ENCODE data around the gene DHRSX. TPM values are rescaled to one million over a fixed set of nuclear protein-coding genes. Genes with fewer than 3 reads are reported as not detected.

DHRSX gene
- total and polyA plus RNA-seq, 3 donors from 2014 or later, result 15.3 to 31.3 (median 29.2) TPM

DNA sequence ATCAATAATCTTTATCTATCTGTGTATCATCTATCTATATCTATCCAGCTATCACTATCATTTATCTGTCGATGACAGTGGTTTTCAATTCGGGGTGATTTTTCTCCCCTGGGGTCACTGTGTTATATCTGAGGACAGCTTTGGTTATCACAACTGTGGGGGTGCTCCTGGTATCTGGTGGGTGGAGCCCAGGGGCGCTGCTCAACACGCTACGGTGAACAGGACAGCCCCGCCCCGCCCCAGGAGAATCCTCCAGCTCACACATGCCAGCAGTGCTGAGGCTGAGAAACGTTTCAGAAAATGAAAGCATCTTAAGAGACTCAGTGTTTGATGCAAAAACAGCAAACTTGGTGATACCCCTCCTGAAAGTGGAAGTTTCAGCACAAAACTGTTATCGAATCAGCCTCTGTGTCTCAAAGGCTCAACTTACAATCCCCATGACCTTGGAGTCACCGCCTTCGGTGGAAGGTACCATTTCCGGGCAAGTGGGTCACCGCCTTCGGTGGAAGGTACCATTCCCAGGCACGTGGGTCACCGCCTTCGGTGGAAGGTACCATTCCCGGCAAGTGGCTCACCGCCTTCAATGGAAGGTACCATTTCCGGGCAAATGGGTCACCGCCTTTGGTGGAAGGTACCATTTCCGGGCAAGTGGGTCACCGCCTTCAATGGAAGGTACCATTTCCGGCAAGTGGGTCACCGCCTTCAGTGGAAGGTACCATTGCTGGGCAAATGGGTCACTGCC lies 315.3 kb downstream of the DHRSX start:
- WGBS, 2 donors, result 72 to 79% methylated on average over 24 to 25 of the region's 25 CpGs
- Histone ChIP-seq H3K36me3 (ENCODE audit: low read depth, missing control alignments) (no peaks in the 10 kb centered on the region), H3K4me3 (peak overlapping the region; percentile 15 to 38), H3K9me3 (no peaks in the 10 kb centered on the region), H3K27me3 (no peaks in the 10 kb centered on the region), H3K27ac (no peak overlapping the region), H3K4me1 (no peaks in the 10 kb centered on the region)
- no peak for TF ChIP-seq POLR2A (IDR thresholded peaks at IDR 0.05)
- TF ChIP-seq, protein P1, sequence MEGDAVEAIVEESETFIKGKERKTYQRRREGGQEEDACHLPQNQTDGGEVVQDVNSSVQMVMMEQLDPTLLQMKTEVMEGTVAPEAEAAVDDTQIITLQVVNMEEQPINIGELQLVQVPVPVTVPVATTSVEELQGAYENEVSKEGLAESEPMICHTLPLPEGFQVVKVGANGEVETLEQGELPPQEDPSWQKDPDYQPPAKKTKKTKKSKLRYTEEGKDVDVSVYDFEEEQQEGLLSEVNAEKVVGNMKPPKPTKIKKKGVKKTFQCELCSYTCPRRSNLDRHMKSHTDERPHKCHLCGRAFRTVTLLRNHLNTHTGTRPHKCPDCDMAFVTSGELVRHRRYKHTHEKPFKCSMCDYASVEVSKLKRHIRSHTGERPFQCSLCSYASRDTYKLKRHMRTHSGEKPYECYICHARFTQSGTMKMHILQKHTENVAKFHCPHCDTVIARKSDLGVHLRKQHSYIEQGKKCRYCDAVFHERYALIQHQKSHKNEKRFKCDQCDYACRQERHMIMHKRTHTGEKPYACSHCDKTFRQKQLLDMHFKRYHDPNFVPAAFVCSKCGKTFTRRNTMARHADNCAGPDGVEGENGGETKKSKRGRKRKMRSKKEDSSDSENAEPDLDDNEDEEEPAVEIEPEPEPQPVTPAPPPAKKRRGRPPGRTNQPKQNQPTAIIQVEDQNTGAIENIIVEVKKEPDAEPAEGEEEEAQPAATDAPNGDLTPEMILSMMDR (IDR thresholded peaks at IDR 0.05), result no peak
- DNase-seq, result no peak
- intact Hi-C loops (cut with DNase I; ENCODE audit: low total_unique reads), result no loop called here

DNA sequence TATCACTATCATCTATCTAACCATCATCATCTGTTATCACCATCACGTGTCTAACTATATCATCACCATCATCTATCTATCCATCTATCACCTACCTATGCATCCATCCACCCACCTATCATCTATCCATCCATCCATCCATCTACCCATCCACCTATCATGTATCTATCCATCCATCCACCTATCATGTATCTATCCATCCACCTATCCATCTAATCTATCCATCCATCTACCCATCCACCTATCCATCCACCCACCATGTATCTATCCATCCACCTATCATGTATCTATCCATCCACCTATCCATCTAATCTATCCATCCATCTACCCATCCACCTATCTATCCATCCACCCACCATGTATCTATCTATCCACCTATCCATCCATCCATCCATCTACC lies 316.7 kb downstream of the DHRSX start:
- Histone ChIP-seq H3K36me3 (ENCODE audit: low read depth, missing control alignments) (no peaks in the 10 kb centered on the region), H3K27ac (no peak overlapping the region), H3K27me3 (no peaks in the 10 kb centered on the region), H3K9me3 (no peaks in the 10 kb centered on the region), H3K4me1 (no peaks in the 10 kb centered on the region), H3K4me3 (no peak overlapping the region)
- intact Hi-C loops (cut with DNase I; ENCODE audit: low total_unique reads), result no loop called here
- TF ChIP-seq, protein P1 (IDR thresholded peaks at IDR 0.05), result no peak
- no peak for TF ChIP-seq POLR2A (IDR thresholded peaks at IDR 0.05)
- WGBS, 2 donors, result 67 to 74% methylated on average over 1 of the region's 1 CpG
- no peak for DNase-seq

DNA sequence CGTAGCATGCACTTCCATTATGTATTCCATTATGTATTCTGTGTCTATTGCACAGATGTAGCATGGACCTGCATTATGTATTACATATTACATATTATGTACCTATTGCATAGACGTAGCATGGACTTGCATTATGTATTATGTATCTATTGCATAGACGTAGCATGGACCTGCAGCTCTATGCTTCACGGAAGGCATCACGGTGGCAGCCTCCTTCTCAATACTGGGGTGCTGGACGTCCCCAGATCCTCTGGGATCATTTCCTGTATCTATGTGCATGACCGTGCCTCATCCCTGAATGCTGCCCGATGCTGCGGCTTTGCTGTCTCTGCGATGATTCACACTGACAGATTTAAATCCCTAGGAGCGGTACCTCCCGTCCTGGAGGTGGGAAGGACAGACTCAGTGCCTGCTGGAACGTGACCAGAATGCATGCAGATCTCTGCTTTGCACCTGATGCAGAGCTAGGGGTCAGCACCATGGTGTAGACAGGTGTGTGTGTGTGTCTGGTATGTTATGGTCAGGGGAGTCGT lies 317.5 kb downstream of the DHRSX start:
- 65 to 72% methylated on average over 6 to 14 of the region's 14 CpGs for WGBS, 2 donors
- Histone ChIP-seq H3K36me3 (ENCODE audit: low read depth, missing control alignments) (no peaks in the 10 kb centered on the region), H3K27me3 (no peaks in the 10 kb centered on the region), H3K4me3 (no peak overlapping the region), H3K4me1 (no peaks in the 10 kb centered on the region), H3K27ac (no peak overlapping the region), H3K9me3 (no peaks in the 10 kb centered on the region)
- TF ChIP-seq POLR2A (IDR thresholded peaks at IDR 0.05), result no peak
- TF ChIP-seq, protein P1 (IDR thresholded peaks at IDR 0.05), result no peak
- no peak for DNase-seq
- intact Hi-C loops (cut with DNase I; ENCODE audit: low total_unique reads), result no loop called here

DNA sequence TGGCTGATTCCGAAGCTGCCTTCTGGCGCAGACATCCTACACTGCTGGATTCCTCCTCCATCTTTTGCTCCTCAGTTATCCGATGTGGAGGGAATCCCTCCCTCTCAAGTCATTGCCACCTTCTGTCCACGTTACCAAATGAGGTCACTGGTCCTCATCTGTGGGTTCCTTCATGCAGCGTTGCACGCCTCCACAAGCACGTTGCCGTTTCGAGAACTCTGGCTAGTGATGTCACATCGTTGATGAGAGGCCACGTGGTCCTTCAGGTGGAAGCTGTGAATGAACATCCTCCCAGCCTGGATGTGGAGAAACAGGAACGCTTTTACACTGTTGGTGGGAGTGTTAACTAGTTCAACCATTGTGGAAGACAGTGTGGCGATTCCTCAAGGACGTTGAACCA lies 323.2 kb downstream of the DHRSX start:
- Histone ChIP-seq H3K27ac (no peak overlapping the region), H3K4me3 (no peak overlapping the region), H3K4me1 (no peaks in the 10 kb centered on the region), H3K27me3 (no peaks in the 10 kb centered on the region), H3K9me3 (no peaks in the 10 kb centered on the region), H3K36me3 (ENCODE audit: low read depth, missing control alignments) (no peaks in the 10 kb centered on the region)
- 89 to 93% methylated on average over 14 of the region's 14 CpGs for WGBS, 2 donors
- DNase-seq, result no peak
- intact Hi-C loops (cut with DNase I; ENCODE audit: low total_unique reads), result no loop called here
- TF ChIP-seq, protein P1 (IDR thresholded peaks at IDR 0.05), result no peak
- TF ChIP-seq POLR2A (IDR thresholded peaks at IDR 0.05), result no peak

DNA sequence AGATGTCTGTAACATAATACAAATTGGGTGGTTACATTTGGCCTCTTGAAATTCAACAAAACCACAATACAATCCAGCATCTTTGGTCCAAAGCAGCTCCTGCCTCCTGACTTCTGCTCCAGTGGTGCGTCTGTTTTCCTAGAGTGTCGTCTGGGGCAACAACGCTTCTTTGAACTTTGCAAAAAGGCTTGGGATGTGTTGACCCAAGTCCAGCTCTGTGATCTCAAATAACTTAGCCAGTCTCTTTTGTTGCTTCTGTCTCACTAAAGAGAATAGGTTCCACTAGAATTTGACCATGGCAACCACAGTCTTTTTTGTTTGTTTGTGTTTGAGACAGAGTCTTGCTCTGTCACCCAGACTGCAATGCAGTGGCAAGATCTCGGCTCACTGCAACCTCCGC lies 324.0 kb downstream of the DHRSX start:
- Histone ChIP-seq H3K36me3 (ENCODE audit: low read depth, missing control alignments) (no peaks in the 10 kb centered on the region), H3K9me3 (no peaks in the 10 kb centered on the region), H3K4me3 (no peak overlapping the region), H3K27me3 (no peaks in the 10 kb centered on the region), H3K27ac (no peak overlapping the region), H3K4me1 (no peaks in the 10 kb centered on the region)
- DNase-seq, result no peak
- no peak for TF ChIP-seq POLR2A (IDR thresholded peaks at IDR 0.05)
- TF ChIP-seq, protein P1 (IDR thresholded peaks at IDR 0.05), result no peak
- 71 to 72% methylated on average over 5 of the region's 5 CpGs for WGBS, 2 donors
- intact Hi-C loops (cut with DNase I; ENCODE audit: low total_unique reads), result no loop called here

All from testis (tissue), 3 donors.